T-helper 1 cell (primary cell): ENCODE data around the gene BLACAT1.
"Not testable (repeated sequence)": the region's sequence is repeated elsewhere in the genome, so short reads cannot be mapped to it uniquely, and the experiment has no call there.

Source experiments
- DNase-seq, 5 donors: peaks; one replicate each; pipeline ENCODE4 v3.0.0-alpha.2; 2012 to 2020

BLACAT1 gene

DNA sequence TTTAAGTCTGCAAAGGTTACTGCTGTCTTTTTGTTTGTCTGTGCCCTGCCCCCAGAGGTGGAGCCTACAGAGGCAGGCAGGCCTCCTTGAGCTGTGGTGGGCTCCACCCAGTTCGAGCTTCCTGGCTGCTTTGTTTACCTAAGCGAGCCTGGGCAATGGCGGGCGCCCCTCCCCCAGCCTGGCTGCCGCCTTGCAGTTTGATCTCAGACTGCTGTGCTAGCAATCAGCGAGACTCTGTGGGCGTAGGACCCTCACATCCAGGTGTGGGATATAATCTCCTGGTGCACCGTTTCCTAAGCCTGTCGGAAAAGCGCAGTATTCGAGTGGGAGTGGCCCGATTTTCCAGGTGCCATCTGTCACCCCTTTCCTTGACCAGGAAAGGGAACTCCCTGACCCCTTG lies 49.6 kb downstream of the BLACAT1 start:
- DNase-seq: not testable (repeated sequence)
